HCT116 (cell line): Measurements from ENCODE around the gene ANO3. TPM values are rescaled to one million over a fixed set of nuclear protein-coding genes. Genes with fewer than 3 reads are reported as not detected.

Experiments used
- ATAC-seq: fragments of 200-7000 bp; cut with Tn5 transposase; 2 replicates; pipeline ENCODE4 v1.9.1; 2020; ENCODE audit warnings: mild to moderate bottlenecking, moderate library complexity
- BruUV-seq: library from RNA; stranded (reverse); fragments of 400-500 nt; replicated peaks from 2 replicates; lab custom pipeline; 2021; lab: Mats Ljungman, UMichigan
- CTCF ChIA-PET: fragments of 300-600 bp; sonication (Branson Sonifier 250); formaldehyde crosslinking; loops from one replicate; lab custom pipeline; 2021; ENCODE audit warnings: antibody characterized with exemption; lab: Charles Lee
- POLR2A ChIA-PET: fragments of 300-600, 350-600 bp; sonication (Branson Sonifier 250); formaldehyde crosslinking; loops from one replicate; lab custom pipeline; 2021; ENCODE audit warnings: antibody characterized with exemption; lab: Charles Lee
- RAD21 ChIA-PET, 2 experiments: fragments of 300-600 bp; sonication (Branson Sonifier 250); formaldehyde crosslinking; loops; one replicate each; lab custom pipeline; 2023; ENCODE audit warnings: low total read pairs in 2 of 2; ENCODE audit not compliant: uncharacterized antibody in 2 of 2, unreplicated experiment in 2 of 2, low non-redundant PET in 1 of 2; lab: Charles Lee
- DNase-seq: peaks from one replicate; pipeline ENCODE4 v3.0.0-alpha.2; 2010; ENCODE audit warnings: low read depth, low spot score
- H2AFZ ChIP-seq: fragments of 200-600 bp; shearing (Covaris generic), sonication (generic); 2 replicates; pipeline ENCODE4 v1.6.1; 2017; ENCODE audit warnings: low read depth, mixed run types, mixed read lengths, antibody characterized with exemption, low read length; ENCODE audit not compliant: poor library complexity, severe bottlenecking
- H3K27ac ChIP-seq: 2 replicates; pipeline ENCODE4 v1.5.1; 2012; ENCODE audit warnings: low read depth, low read length
- H3K27me3 ChIP-seq: fragments of 200-600 bp; sonication (generic); 2 replicates; pipeline ENCODE4 v1.6.1; 2016; ENCODE audit warnings: mixed run types, low read length, mixed read lengths; ENCODE audit not compliant: insufficient read depth
- H3K36me3 ChIP-seq, 2 experiments: fragments of 200-500 bp in 1 of 2; fragments of 200-600 bp in 1 of 2; sonication (Bioruptor generic) in 1 of 2; sonication (generic) in 1 of 2; 2 replicates each; pipeline versions ENCODE4 v1.5.1 to v1.6.1; 2014 to 2016; ENCODE audit warnings: low read length in 2 of 2, inconsistent platforms in 1 of 2, mixed read lengths in 1 of 2, mixed run types in 1 of 2; ENCODE audit not compliant: insufficient read depth in 2 of 2, control insufficient read depth in 1 of 2
- H3K4me1 ChIP-seq, 2 experiments: fragments of 200-600 bp in 1 of 2; sonication (generic) in 1 of 2; 2 replicates each; pipeline versions ENCODE4 v1.5.1 to v1.6.1; 2012 to 2017; ENCODE audit warnings: low read length in 2 of 2, inconsistent platforms in 1 of 2, mild to moderate bottlenecking in 1 of 2, mixed read lengths in 1 of 2, mixed run types in 1 of 2, moderate library complexity in 1 of 2; ENCODE audit not compliant: insufficient read depth in 2 of 2, control insufficient read depth in 1 of 2
- H3K4me2 ChIP-seq: fragments of 200-600 bp; sonication (generic); 2 replicates; pipeline ENCODE4 v1.6.1; 2017; ENCODE audit warnings: mixed run types, low read length, mixed read lengths
- H3K4me3 ChIP-seq, 2 experiments: fragments of 200-600 bp in 1 of 2; sonication (generic) in 1 of 2; replicated peaks in 1 of 2; 2 replicates each; pipeline ENCODE4 v1.5.1; 2011 to 2016; ENCODE audit warnings: low read length in 2 of 2, control low read depth in 1 of 2, low read depth in 1 of 2, mild to moderate bottlenecking in 1 of 2, mixed read lengths in 1 of 2, mixed run types in 1 of 2
- H3K79me2 ChIP-seq: fragments of 200-600 bp; sonication (generic); 2 replicates; pipeline ENCODE4 v1.6.1; 2017; ENCODE audit warnings: mild to moderate bottlenecking, mixed run types, low read length, moderate library complexity, mixed read lengths; ENCODE audit not compliant: insufficient read depth
- H3K9ac ChIP-seq: fragments of 200-600 bp; sonication (generic); 2 replicates; pipeline ENCODE4 v1.6.1; 2016; ENCODE audit warnings: low read length, mixed read lengths
- H3K9me2 ChIP-seq: fragments of 200-600 bp; sonication (generic), shearing (Covaris generic); 2 replicates; pipeline ENCODE4 v1.6.1; 2017; ENCODE audit warnings: mixed run types, mild to moderate bottlenecking, moderate library complexity; ENCODE audit not compliant: insufficient read depth
- H3K9me3 ChIP-seq, 2 experiments: fragments of 200-500 bp in 1 of 2; fragments of 200-600 bp in 1 of 2; sonication (Bioruptor generic) in 1 of 2; sonication (generic) in 1 of 2; 2 replicates each; pipeline ENCODE4 v1.6.1; 2014 to 2017; ENCODE audit warnings: low read length in 2 of 2, mixed read lengths in 2 of 2, inconsistent platforms in 1 of 2, low read depth in 1 of 2, mild to moderate bottlenecking in 1 of 2, mixed run types in 1 of 2, moderate library complexity in 1 of 2; ENCODE audit not compliant: control insufficient read depth in 1 of 2, insufficient read depth in 1 of 2
- H4K20me1 ChIP-seq: fragments of 200-600 bp; sonication (generic), shearing (Covaris generic); 2 replicates; pipeline ENCODE4 v1.6.1; 2017; ENCODE audit warnings: mixed run types, mild to moderate bottlenecking, moderate library complexity; ENCODE audit not compliant: insufficient read depth
- CBX3 ChIP-seq: IDR thresholded peaks from 2 replicates; pipeline ENCODE4 v1.6.1; 2012; ENCODE audit warnings: low read depth
- ELF1 ChIP-seq: IDR thresholded peaks from 2 replicates; pipeline ENCODE4 v1.6.1; 2012; ENCODE audit warnings: low read depth, borderline replicate concordance
- EZH2 ChIP-seq: fragments of 200-600 bp; sonication (generic); IDR thresholded peaks from 2 replicates; pipeline ENCODE4 v1.6.1; 2017; ENCODE audit warnings: antibody characterized with exemption, mixed run types
- JUND ChIP-seq: IDR thresholded peaks from 2 replicates; pipeline ENCODE4 v1.6.1; 2012
- POLR2AphosphoS5 ChIP-seq: IDR thresholded peaks from 2 replicates; pipeline ENCODE4 v1.6.1; 2011; ENCODE audit warnings: mild to moderate bottlenecking, low read depth, low read length, moderate library complexity
- REST ChIP-seq: IDR thresholded peaks from 2 replicates; pipeline ENCODE4 v1.6.1; 2012; ENCODE audit warnings: low read depth
- SIN3A ChIP-seq: IDR thresholded peaks from 2 replicates; pipeline ENCODE4 v1.6.1; 2012; ENCODE audit warnings: low read depth
- SP1 ChIP-seq: IDR thresholded peaks from 2 replicates; pipeline ENCODE4 v1.6.1; 2012; ENCODE audit warnings: low read depth
- YY1 ChIP-seq: IDR thresholded peaks from 2 replicates; pipeline ENCODE4 v1.6.1; 2011; ENCODE audit warnings: low read length, low read depth, moderate library complexity, mild to moderate bottlenecking; ENCODE audit not compliant: insufficient replicate concordance; ENCODE audit errors: extremely low read depth
- ZNF274 ChIP-seq: fragments of 200-500 bp; sonication (Bioruptor generic); IDR thresholded peaks from 2 replicates; pipeline ENCODE4 v1.6.1; 2014; ENCODE audit warnings: mild to moderate bottlenecking, low read depth, low read length, inconsistent platforms
- intact Hi-C: fragments of 100-400 bp; cut with micrococcal nuclease; formaldehyde crosslinking; loops from 2 replicates; pipeline ENCODE4 v1.10.0; 2022
- total RNA-seq: library from RNA; stranded (reverse); gene quantifications from one replicate; pipeline ENCODE4 v1.2.1, GENCODE V29; 2021; ENCODE audit not compliant: unreplicated experiment
- TF ChIP-seq, protein P1 (sequence below): IDR thresholded peaks from 2 replicates; pipeline ENCODE4 v1.6.1; 2012

The ANO3 gene
- total RNA-seq, 1 experiment from 2014 or later: not detected

GRCh38 chr11:26490546-26490945 lies 158.6 kb downstream of the ANO3 start:
- CTCF ChIA-PET: no interaction called here
- RAD21 ChIA-PET: no interaction called here

More at GRCh38 chr11:26490546-26490945, 158.6 kb downstream of the ANO3 start:
- Histone ChIP-seq H3K4me1 (no peaks in the 10 kb centered on the region), H3K79me2 (no peaks in the 10 kb centered on the region), H3K4me3 (no peak overlapping the region), H3K27me3 (no peaks in the 10 kb centered on the region), H2AFZ (no peak overlapping the region), H3K9ac (no peak overlapping the region), H3K36me3 (no peaks in the 10 kb centered on the region), H4K20me1 (no peaks in the 10 kb centered on the region), H3K27ac (no peak overlapping the region), H3K9me3 (peaks cover 11 to 14% of the 10 kb centered on the region in 2 experiments; a peak in 2 of 4 replicates), H3K9me2 (no peaks in the 10 kb centered on the region), H3K4me2 (no peak overlapping the region)
- ATAC-seq: no peak
- DNase-seq: no peak
- BruUV-seq: no TSS peak
- intact Hi-C loops: no loop called here
- no peak for TF ChIP-seq POLR2AphosphoS5
- TF ChIP-seq SP1: no peak
- TF ChIP-seq ELF1: no peak
- no peak for TF ChIP-seq YY1
- no peak for TF ChIP-seq SIN3A
- TF ChIP-seq ZNF274: no peak
- no peak for TF ChIP-seq JUND
- TF ChIP-seq EZH2: no peak
- no peak for TF ChIP-seq CBX3
- TF ChIP-seq, protein P1, sequence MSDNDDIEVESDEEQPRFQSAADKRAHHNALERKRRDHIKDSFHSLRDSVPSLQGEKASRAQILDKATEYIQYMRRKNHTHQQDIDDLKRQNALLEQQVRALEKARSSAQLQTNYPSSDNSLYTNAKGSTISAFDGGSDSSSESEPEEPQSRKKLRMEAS: no peak
- TF ChIP-seq REST: no peak
- POLR2A ChIA-PET: no interaction called here
